ENCODE results near the gene AMZ2. TPM values are rescaled to one million over a fixed set of nuclear protein-coding genes. Genes with fewer than 3 reads are reported as not detected.

Gene AMZ2
- total RNA-seq, 1 donor from 2014 or later = 76.2 TPM

DNA sequence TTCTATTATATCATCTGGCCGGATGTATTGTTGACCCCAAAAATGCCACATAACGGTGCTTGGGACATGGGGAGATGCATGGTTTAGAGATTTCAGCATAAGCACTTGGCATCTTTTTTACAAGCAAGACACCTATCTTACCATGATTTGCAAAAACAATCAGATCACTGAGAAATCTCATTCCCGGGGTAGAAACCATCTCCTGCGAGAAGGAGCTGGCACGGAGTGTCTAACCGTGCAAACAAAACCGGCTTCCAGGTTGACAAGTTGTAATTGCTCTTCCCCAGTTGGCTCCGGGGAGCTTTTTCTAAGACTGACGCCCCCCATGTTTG is 42.1 kb downstream of the AMZ2 start:
- no peak overlapping the region for H3K27ac Mint-ChIP-seq (ENCODE audit: unreplicated experiment)
- H3K4me1 Mint-ChIP-seq (ENCODE audit: low read depth, unreplicated experiment) = peaks cover 5% of the 10 kb centered on the region
- H3K9me3 Mint-ChIP-seq (ENCODE audit: unreplicated experiment) = no peaks in the 10 kb centered on the region
- peaks cover 44% of the 10 kb centered on the region for H3K27me3 Mint-ChIP-seq (ENCODE audit: low read depth, unreplicated experiment)
- Histone ChIP-seq H3K9me3 (ENCODE audit: insufficient read depth, low read depth, low read length) (no peaks in the 10 kb centered on the region), H3K27me3 (ENCODE audit: insufficient read depth, low read length) (peaks cover 14% of the 10 kb centered on the region), H4K20me1 (ENCODE audit: insufficient read depth, low read length) (peaks cover 8% of the 10 kb centered on the region), H3K27ac (ENCODE audit: low read depth, low read length) (no peak overlapping the region), H2AFZ (ENCODE audit: low read depth, low read length) (peak overlapping the region; percentile 63), H3K36me3 (ENCODE audit: insufficient read depth, low read length) (no peaks in the 10 kb centered on the region), H3K79me2 (ENCODE audit: insufficient read depth, low read length) (no peaks in the 10 kb centered on the region), H3K4me2 (ENCODE audit: low read length) (peak overlapping the region; percentile 97), H3K9ac (ENCODE audit: low read length) (peak overlapping the region; percentile 75), H3K4me3 (ENCODE audit: insufficient read depth, low read depth, low read length) (peak overlapping the region; percentile 55), H3K4me1 (ENCODE audit: insufficient read depth, low read length) (peaks cover 6% of the 10 kb centered on the region)
- DNase-seq (ENCODE audit: low read depth) (no peak), FAIRE-seq (no peak)
- H3K4me3 Mint-ChIP-seq (ENCODE audit: unreplicated experiment) = no peak overlapping the region
- no peaks in the 10 kb centered on the region for H3K36me3 Mint-ChIP-seq (ENCODE audit: low read depth, unreplicated experiment)
- TF ChIP-seq, protein P1, sequence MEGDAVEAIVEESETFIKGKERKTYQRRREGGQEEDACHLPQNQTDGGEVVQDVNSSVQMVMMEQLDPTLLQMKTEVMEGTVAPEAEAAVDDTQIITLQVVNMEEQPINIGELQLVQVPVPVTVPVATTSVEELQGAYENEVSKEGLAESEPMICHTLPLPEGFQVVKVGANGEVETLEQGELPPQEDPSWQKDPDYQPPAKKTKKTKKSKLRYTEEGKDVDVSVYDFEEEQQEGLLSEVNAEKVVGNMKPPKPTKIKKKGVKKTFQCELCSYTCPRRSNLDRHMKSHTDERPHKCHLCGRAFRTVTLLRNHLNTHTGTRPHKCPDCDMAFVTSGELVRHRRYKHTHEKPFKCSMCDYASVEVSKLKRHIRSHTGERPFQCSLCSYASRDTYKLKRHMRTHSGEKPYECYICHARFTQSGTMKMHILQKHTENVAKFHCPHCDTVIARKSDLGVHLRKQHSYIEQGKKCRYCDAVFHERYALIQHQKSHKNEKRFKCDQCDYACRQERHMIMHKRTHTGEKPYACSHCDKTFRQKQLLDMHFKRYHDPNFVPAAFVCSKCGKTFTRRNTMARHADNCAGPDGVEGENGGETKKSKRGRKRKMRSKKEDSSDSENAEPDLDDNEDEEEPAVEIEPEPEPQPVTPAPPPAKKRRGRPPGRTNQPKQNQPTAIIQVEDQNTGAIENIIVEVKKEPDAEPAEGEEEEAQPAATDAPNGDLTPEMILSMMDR (IDR thresholded peaks at IDR 0.05; ENCODE audit: insufficient read depth, low read depth, low read length) = no peak
- TF ChIP-seq EZH2 (IDR thresholded peaks at IDR 0.05; ENCODE audit: insufficient read depth, low read length) = no peak

DNA sequence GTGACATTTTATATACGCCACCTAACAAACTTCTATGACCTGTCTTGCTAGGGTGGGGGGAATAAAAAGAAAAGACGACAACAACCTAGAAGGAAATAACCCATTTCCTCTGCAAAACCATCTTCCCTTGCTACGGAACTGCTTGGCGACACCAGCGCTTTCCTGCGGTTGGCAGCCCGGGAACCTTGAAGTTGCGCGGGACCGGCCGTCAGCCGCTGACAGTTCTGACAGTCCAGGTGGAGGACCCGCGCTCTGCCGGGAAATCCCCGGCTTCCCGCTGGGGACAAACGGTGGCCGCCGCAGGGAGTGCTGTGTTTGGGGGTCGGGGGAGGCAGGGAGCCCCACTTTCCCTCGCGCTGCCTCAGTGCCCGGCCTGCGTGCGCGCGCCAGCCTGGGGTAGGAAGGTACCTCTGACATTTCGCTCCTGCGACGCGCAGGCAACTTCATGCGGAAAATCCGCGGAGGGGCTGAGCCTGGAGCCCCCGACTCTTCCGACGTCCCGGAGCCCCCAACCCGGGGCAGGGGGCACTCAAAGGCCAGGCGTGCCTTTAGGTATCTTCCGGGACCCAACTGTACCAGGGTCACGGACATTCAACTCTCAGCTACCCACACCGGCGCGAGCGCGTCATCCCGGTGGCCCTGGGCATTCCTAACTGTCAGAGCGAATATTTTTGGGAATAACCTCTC is 42.6 kb downstream of the AMZ2 start:
- Mint-ChIP-seq H3K36me3 (ENCODE audit: low read depth, unreplicated experiment) (no peaks in the 10 kb centered on the region), H3K27ac (ENCODE audit: unreplicated experiment) (no peak overlapping the region), H3K27me3 (ENCODE audit: low read depth, unreplicated experiment) (peaks cover 47% of the 10 kb centered on the region), H3K9me3 (ENCODE audit: unreplicated experiment) (no peaks in the 10 kb centered on the region), H3K4me1 (ENCODE audit: low read depth, unreplicated experiment) (peaks cover 5% of the 10 kb centered on the region), H3K4me3 (ENCODE audit: unreplicated experiment) (peak overlapping the region; percentile 82)
- peaks cover 8% of the 10 kb centered on the region for H4K20me1 ChIP-seq (ENCODE audit: insufficient read depth, low read length)
- H3K9me3 ChIP-seq (ENCODE audit: insufficient read depth, low read depth, low read length) = no peaks in the 10 kb centered on the region
- DNase-seq (ENCODE audit: low read depth) (no peak), FAIRE-seq (no peak)
- H3K4me3 ChIP-seq (ENCODE audit: insufficient read depth, low read depth, low read length) = peak overlapping the region; percentile 55
- H3K36me3 ChIP-seq (ENCODE audit: insufficient read depth, low read length) = no peaks in the 10 kb centered on the region
- H3K4me1 ChIP-seq (ENCODE audit: insufficient read depth, low read length) = peaks cover 6% of the 10 kb centered on the region
- H3K27me3 ChIP-seq (ENCODE audit: insufficient read depth, low read length) = peaks cover 14% of the 10 kb centered on the region
- no peaks in the 10 kb centered on the region for H3K79me2 ChIP-seq (ENCODE audit: insufficient read depth, low read length)
- peak overlapping the region; percentile 97 for H3K4me2 ChIP-seq (ENCODE audit: low read length)
- peak overlapping the region; percentile 63 for H2AFZ ChIP-seq (ENCODE audit: low read depth, low read length)
- no peak for TF ChIP-seq EZH2 (IDR thresholded peaks at IDR 0.05; ENCODE audit: insufficient read depth, low read length)
- TF ChIP-seq, protein P1 (IDR thresholded peaks at IDR 0.05; ENCODE audit: insufficient read depth, low read depth, low read length) = no peak
- H3K9ac ChIP-seq (ENCODE audit: low read length) = peak overlapping the region; percentile 75
- no peak overlapping the region for H3K27ac ChIP-seq (ENCODE audit: low read depth, low read length)

Measured in astrocyte (in vitro differentiated cells and primary cell).